PC-3 (cell line): ENCODE measurements around the gene FLT1.

ENCODE experiments used
- CTCF ChIP-seq: fragments of 300-600 bp; sonication (generic); conservative IDR thresholded peaks from 2 replicates; pipeline ENCODE4 v1.5.1; 2017; ENCODE audit warnings: antibody characterized with exemption, low read depth, mild to moderate bottlenecking, low read length
- EZH2 ChIP-seq: fragments of 300-600 bp; sonication (generic); IDR thresholded peaks from one replicate; pipeline ENCODE4 v1.6.1; 2017; ENCODE audit warnings: antibody characterized with exemption, mild to moderate bottlenecking, low read length; ENCODE audit not compliant: unreplicated experiment

- no peak for TF ChIP-seq EZH2
- TF ChIP-seq CTCF = no peak
These were observed 16.8 kb downstream of the FLT1 start for GRCh38 chr13:28478127-28478526.
